Endothelial cell (in vitro differentiated cells): ENCODE data around the gene MDM4. TPM values are rescaled to one million over a fixed set of nuclear protein-coding genes. Genes with fewer than 3 reads are reported as not detected.

ENCODE experiments used
- DNase-seq: peaks from one replicate; pipeline ENCODE4 v3.0.0; 2021; ENCODE audit warnings: low spot score
- H3K27ac Mint-ChIP-seq: one replicate; pipeline ENCODE4 v1.8.0; 2021; ENCODE audit warnings: mixed read lengths, inconsistent platforms; ENCODE audit not compliant: unreplicated experiment
- H3K27me3 Mint-ChIP-seq: one replicate; pipeline ENCODE4 v1.8.0; 2021; ENCODE audit warnings: mild to moderate bottlenecking, moderate library complexity, mixed read lengths, inconsistent platforms; ENCODE audit not compliant: unreplicated experiment
- H3K36me3 Mint-ChIP-seq: one replicate; pipeline ENCODE4 v1.8.0; 2021; ENCODE audit warnings: mild to moderate bottlenecking, low read depth, mixed read lengths, inconsistent platforms; ENCODE audit not compliant: unreplicated experiment
- H3K4me1 Mint-ChIP-seq: one replicate; pipeline ENCODE4 v1.8.0; 2021; ENCODE audit warnings: mild to moderate bottlenecking, mixed read lengths, inconsistent platforms; ENCODE audit not compliant: unreplicated experiment
- H3K4me3 Mint-ChIP-seq: one replicate; pipeline ENCODE4 v1.8.0; 2021; ENCODE audit warnings: mild to moderate bottlenecking, mixed read lengths, inconsistent platforms; ENCODE audit not compliant: unreplicated experiment
- H3K9me3 Mint-ChIP-seq: one replicate; pipeline ENCODE4 v1.8.0; 2021; ENCODE audit warnings: mixed read lengths, inconsistent platforms; ENCODE audit not compliant: unreplicated experiment
- total RNA-seq: library from RNA; stranded (reverse); fragmentation: NEBNext Ultra II Directional; extraction: Animal tissue kit (Norgen Biotek cat#: 25700); gene quantifications from one replicate; pipeline ENCODE4 v1.2.1, GENCODE V29; 2021; ENCODE audit not compliant: unreplicated experiment
- TF ChIP-seq, protein P1 (sequence below): fragments of 200-600 bp; sonication (generic); IDR thresholded peaks from one replicate; pipeline ENCODE4 v1.5.0; 2021; ENCODE audit warnings: antibody characterized with exemption; ENCODE audit not compliant: unreplicated experiment

Gene MDM4
- total RNA-seq, 1 donor from 2014 or later, result 57.8 TPM

GRCh38 chr1:204588826-204589225, 72.6 kb downstream of the MDM4 start:
- DNase-seq, result no peak
- H3K27ac Mint-ChIP-seq, result no peak overlapping the region
- no peaks in the 10 kb centered on the region for H3K36me3 Mint-ChIP-seq
- no peak overlapping the region for H3K4me3 Mint-ChIP-seq
- H3K27me3 Mint-ChIP-seq, result peaks cover 3% of the 10 kb centered on the region
- H3K9me3 Mint-ChIP-seq, result no peaks in the 10 kb centered on the region
- H3K4me1 Mint-ChIP-seq, result peaks cover 7% of the 10 kb centered on the region
- TF ChIP-seq, protein P1, sequence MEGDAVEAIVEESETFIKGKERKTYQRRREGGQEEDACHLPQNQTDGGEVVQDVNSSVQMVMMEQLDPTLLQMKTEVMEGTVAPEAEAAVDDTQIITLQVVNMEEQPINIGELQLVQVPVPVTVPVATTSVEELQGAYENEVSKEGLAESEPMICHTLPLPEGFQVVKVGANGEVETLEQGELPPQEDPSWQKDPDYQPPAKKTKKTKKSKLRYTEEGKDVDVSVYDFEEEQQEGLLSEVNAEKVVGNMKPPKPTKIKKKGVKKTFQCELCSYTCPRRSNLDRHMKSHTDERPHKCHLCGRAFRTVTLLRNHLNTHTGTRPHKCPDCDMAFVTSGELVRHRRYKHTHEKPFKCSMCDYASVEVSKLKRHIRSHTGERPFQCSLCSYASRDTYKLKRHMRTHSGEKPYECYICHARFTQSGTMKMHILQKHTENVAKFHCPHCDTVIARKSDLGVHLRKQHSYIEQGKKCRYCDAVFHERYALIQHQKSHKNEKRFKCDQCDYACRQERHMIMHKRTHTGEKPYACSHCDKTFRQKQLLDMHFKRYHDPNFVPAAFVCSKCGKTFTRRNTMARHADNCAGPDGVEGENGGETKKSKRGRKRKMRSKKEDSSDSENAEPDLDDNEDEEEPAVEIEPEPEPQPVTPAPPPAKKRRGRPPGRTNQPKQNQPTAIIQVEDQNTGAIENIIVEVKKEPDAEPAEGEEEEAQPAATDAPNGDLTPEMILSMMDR, result no peak

DNA sequence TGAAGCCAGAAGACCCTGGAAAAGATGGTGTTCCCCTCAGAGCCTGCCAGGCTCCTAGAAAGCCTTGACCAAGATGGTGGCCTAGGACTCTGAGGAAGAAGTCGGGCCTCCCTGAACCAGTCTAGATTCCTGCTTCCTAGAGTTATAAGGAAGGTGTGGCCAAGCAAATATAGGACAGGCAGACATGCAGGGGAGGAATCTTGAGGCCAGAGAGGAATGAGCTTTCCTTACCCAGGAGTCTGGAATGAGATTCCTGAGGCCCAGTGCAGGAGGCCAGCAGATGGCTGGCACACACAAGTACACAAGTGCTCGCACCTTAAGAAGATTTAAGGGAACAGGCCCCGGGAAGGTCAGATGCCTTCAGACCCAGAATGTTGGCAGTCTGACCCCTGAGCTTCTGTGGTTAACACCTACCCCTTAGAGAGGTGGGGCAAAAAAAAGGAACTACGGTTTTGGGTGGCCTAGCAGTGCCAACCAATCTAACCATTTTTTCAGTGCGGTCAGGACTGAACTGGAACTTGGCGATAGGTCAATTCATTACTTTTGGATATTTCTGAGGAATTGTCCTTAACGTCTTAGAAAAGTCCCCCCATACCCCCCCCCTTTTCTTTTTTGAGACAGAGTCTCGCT, 73.3 kb downstream of the MDM4 start:
- H3K27me3 Mint-ChIP-seq, result peaks cover 3% of the 10 kb centered on the region
- no peak overlapping the region for H3K4me3 Mint-ChIP-seq
- H3K36me3 Mint-ChIP-seq, result no peaks in the 10 kb centered on the region
- no peak for DNase-seq
- no peaks in the 10 kb centered on the region for H3K9me3 Mint-ChIP-seq
- peaks cover 7% of the 10 kb centered on the region for H3K4me1 Mint-ChIP-seq
- H3K27ac Mint-ChIP-seq, result no peak overlapping the region
- TF ChIP-seq, protein P1, result no peak

DNA sequence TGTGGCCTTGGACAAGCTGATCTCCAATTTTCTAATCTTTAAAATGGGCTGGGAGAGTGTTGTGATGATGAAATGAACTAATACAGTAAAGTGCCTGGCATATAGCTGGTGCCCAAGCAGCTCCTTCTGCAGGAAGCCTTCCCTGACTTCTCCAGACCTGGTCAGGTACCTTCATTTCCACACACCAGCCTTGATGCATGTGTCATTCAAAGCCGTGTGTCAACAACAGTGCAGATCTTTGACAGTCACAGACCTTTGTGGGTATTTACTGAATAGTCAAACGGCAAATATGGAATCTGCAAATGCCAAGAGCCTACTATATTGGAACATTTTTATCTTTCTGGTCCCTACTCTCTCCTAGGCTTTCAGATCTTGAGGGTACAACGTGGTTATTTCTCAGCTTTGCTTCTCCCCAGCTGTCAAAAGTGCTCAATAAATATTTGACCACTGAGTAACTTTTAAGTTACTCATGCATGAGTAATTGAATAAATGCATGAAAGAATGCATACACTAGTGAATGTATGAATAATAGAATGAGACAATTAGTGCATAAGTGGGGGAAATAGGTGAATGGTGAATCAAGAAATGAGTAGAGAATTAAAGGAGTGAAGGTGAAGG, 75.4 kb downstream of the MDM4 start:
- TF ChIP-seq, protein P1, result no peak
- H3K4me1 Mint-ChIP-seq, result no peaks in the 10 kb centered on the region
- H3K4me3 Mint-ChIP-seq, result no peak overlapping the region
- no peaks in the 10 kb centered on the region for H3K36me3 Mint-ChIP-seq
- peaks cover 2% of the 10 kb centered on the region for H3K27me3 Mint-ChIP-seq
- H3K27ac Mint-ChIP-seq, result no peak overlapping the region
- H3K9me3 Mint-ChIP-seq, result no peaks in the 10 kb centered on the region
- DNase-seq, result no peak

- Mint-ChIP-seq H3K4me1 (no peaks in the 10 kb centered on the region), H3K4me3 (no peak overlapping the region), H3K27ac (no peak overlapping the region), H3K27me3 (peaks cover 2% of the 10 kb centered on the region), H3K9me3 (no peaks in the 10 kb centered on the region), H3K36me3 (no peaks in the 10 kb centered on the region)
- TF ChIP-seq, protein P1, result no peak
- no peak for DNase-seq
These were observed 76.2 kb downstream of the MDM4 start for GRCh38 chr1:204592246-204592948.
